HG02623 (cell line): ENCODE measurements around the gene CERT1.
"Not testable (repeated sequence)": the region's sequence is repeated elsewhere in the genome, so short reads cannot be mapped to it uniquely, and the experiment has no call there.

Experiments used
- ATAC-seq: cut with Tn5 transposase; IDR thresholded peaks from one replicate; pipeline ENCODE4 v1.9.1; 2021; ENCODE audit warnings: moderate library complexity; ENCODE audit not compliant: unreplicated experiment

Gene CERT1

GRCh38 chr5:75523275-75523674, 11.8 kb upstream of the CERT1 start:
- no peak for ATAC-seq

- no peak for ATAC-seq
These were observed 11.1 kb upstream of the CERT1 start for GRCh38 chr5:75522542-75522941.

GRCh38 chr5:75522025-75522424, 10.6 kb upstream of the CERT1 start:
- ATAC-seq = no peak

GRCh38 chr5:75521195-75521594, 9.8 kb upstream of the CERT1 start:
- no peak for ATAC-seq

DNA sequence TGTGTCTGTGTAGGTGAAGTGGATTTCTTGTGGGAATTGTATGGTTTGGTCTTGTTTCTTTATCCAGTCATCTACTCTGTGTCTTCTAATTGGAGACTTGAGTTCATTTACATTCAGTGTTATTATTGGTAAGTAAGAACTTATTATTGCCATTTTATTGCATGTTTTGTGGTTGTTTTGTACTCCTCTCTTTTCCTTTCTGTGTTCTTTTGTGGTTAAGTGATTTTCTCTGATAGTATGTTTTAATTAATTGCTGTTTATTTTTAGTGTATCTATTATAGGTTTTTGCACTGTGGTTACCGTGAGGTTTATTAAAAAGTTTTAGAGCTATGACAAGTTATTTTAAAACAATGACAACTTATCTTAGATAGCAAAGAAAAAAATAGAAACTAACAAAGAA, 8.3 kb upstream of the CERT1 start:
- ATAC-seq = no peak

DNA sequence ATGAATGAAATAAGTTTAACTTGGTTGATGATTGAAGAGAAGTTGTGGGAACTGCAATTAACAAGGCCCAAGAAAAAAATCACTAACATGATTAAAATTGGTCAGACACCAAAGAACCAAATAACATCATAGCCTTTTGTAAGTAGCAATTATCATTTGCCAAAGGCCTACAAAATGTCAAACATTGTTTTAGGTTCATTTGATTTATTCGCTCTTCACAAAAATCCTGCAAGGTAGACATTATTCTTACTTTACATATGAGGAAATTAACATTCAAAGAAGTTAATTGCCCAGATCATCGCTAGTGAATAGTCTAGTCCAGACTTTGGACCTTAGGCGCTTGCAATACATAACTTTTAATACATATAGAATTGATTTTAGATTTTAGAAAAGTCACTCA, 2.9 kb upstream of the CERT1 start:
- ATAC-seq = no peak

- no peak for ATAC-seq
These were observed 2.4 kb upstream of the CERT1 start for GRCh38 chr5:75513841-75514240.

- no peak for ATAC-seq
These were observed 1.1 kb upstream of the CERT1 start for GRCh38 chr5:75512383-75513074.

- ATAC-seq = peak; percentile 17
These were observed 494 bp downstream of the CERT1 start for GRCh38 chr5:75510836-75511434.

DNA sequence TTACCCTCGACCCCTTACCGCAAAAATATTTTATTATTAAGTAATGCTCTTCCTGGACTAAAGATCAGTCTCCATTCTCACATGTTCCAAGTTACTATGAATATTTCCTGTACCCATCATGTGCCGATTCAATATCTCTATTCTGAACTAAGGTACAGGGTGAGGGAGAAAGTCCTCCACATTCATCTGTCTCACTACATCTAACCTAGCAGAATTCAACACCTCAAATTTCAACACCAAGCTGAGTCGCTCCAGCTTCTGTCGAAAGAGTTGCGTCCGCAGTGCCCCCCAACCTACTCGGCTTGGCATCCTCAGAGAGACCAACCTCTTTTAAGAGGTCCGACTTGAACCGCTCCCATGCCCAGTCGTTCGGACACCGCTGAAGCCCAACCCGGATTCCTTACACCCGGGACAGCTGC, 1.0 kb downstream of the CERT1 start:
- ATAC-seq = no peak

DNA sequence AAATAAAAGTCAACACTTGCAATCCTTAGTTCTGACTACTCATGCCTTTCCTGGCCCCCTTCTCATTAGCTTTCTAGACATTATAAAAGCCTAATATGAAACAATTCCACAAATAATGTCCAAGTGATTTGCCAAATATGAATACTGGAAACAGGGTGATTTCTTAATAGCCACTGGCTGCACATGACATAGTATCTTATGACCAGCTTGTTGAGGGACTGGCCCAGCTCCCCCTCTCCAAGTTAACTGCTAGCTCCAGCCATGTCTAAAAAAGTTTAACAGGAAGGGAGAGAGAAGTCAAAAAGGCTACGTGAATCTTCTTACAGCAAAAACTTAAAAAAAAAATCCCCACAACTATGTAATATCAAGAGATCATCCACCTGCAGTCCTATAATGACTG, 1.5 kb downstream of the CERT1 start:
- ATAC-seq = no peak

DNA sequence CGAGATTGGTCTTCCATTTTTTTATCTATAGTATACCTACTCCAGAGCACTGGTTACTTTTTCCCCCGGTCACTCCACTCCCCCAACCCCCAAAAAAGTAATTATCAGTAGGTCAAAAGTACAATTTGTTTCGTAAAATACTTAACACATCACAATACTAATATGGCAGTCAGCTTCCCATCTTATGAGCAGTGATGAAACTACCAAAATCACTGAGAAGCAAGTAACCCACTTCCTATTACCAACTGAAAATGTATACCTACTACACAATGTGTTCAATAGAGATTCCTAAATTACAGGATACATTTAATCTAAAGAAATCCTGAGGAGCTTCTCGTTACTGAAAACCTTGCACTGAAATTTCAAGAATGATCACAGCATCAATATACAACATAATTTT, 1.9 kb downstream of the CERT1 start:
- ATAC-seq = no peak

- ATAC-seq = no peak
These were observed 3.6 kb downstream of the CERT1 start for GRCh38 chr5:75507841-75508240.

DNA sequence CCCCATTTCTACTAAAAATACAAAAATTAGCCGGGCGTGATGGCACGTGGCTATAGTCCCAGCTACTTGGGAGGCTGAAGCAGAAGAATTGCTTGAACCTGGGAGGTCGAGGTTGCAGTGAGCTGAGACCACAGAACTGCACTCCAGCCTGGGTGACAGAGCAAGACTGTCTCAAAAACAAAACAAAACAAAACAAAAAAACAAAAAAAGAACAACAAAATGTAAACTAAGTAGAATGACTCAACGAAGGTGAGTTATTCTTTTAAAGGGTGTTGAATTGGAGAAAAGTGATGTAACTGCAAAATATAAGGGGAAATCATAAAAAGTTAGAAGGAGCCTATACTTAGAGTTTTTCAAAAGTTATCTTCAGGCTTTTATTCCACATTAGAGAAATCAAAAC, 6.3 kb downstream of the CERT1 start:
- not testable (repeated sequence) for ATAC-seq

GRCh38 chr5:75498875-75499274, 12.6 kb downstream of the CERT1 start:
- ATAC-seq = not testable (repeated sequence)

- ATAC-seq = no peak
These were observed 13.1 kb downstream of the CERT1 start for GRCh38 chr5:75498208-75498777.

- ATAC-seq = no peak
These were observed 15.4 kb downstream of the CERT1 start for GRCh38 chr5:75496026-75496425.

- no peak for ATAC-seq
These were observed 19.8 kb downstream of the CERT1 start for GRCh38 chr5:75491621-75492020.

DNA sequence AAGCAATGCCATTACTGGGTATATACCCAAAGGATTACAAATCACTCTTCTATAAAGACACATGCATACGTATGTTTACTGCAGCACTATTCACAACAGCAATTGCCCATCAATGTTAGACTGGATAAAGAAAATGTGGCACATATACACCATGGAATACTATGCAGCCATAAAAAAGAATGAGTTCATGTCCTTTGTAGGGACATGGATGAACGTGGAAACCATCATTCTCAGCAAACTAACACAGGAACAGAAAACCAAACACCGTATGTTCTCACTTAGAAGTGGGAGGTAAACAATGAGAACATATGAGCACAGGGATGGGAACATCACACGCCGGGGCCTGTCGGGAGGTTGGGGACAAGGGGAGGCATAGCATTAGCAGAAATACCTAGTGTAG, 21.6 kb downstream of the CERT1 start:
- ATAC-seq = not testable (repeated sequence)

GRCh38 chr5:75484605-75485004, 26.8 kb downstream of the CERT1 start:
- ATAC-seq = no peak

DNA sequence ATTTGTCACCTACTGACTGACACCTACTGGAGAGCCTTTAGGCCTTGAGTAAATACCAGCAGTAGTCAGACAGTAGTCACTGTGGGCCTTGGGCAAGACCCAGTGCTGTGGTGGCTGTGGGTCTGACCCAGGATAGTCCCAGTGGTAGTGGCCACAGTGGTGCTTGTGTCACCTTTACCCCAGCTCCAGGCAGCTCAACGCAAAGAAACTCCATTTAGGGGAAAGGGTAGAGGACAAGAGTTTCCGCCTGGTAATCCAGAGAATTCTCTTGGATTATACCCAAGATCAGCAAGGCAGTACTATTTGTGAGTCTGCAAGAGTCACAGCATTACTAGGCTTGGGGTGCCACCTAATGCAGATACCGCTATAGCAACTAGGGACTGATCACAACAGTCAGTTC, 28.9 kb downstream of the CERT1 start:
- ATAC-seq = no peak

- ATAC-seq = no peak
These were observed 30.4 kb downstream of the CERT1 start for GRCh38 chr5:75481024-75481423.

GRCh38 chr5:75475364-75475763, 36.1 kb downstream of the CERT1 start:
- no peak for ATAC-seq
